Activated CD8-positive, alpha-beta memory T cell treated with anti-CD3 and anti-CD28 coated beads, Interleukin-2, amount 10 ng/mL, durations not matched to agents 7 days and 5 days (primary cell): ENCODE measurements around the gene IQGAP2. TPM values are rescaled to one million over a fixed set of nuclear protein-coding genes. Genes with fewer than 3 reads are reported as not detected.

Experiments used
- ATAC-seq: fragments of 150-1000 bp; cut with Tn5 transposase; one replicate; pipeline ENCODE4 v1.10.0; 2021; ENCODE audit warnings: moderate library complexity
- CTCF ChIA-PET: fragments of 350-600 bp; sonication (Branson Sonifier 250); formaldehyde crosslinking; loops from one replicate; lab custom pipeline; 2021; ENCODE audit warnings: antibody characterized with exemption; lab: Charles Lee
- DNase-seq: peaks from one replicate; pipeline ENCODE4 v3.0.0-alpha.2; 2020
- H3K27ac Mint-ChIP-seq: one replicate; pipeline ENCODE4 v1.8.0; 2021; ENCODE audit warnings: mild to moderate bottlenecking, mixed read lengths
- H3K27me3 Mint-ChIP-seq: one replicate; pipeline ENCODE4 v1.8.0; 2021; ENCODE audit warnings: mixed read lengths
- H3K36me3 Mint-ChIP-seq: one replicate; pipeline ENCODE4 v1.8.0; 2021; ENCODE audit warnings: mild to moderate bottlenecking, mixed read lengths
- H3K4me1 Mint-ChIP-seq: one replicate; pipeline ENCODE4 v1.8.0; 2021; ENCODE audit warnings: mixed read lengths
- H3K4me3 Mint-ChIP-seq: one replicate; pipeline ENCODE4 v1.8.0; 2021; ENCODE audit warnings: mild to moderate bottlenecking, moderate library complexity, mixed read lengths
- H3K9me3 Mint-ChIP-seq: one replicate; pipeline ENCODE4 v1.8.0; 2022; ENCODE audit warnings: low read depth, mixed read lengths
- total RNA-seq, 2 experiments: library from RNA; stranded (reverse); gene quantifications; one replicate each; pipeline ENCODE4 v1.2.3, GENCODE V29; 2021

Gene IQGAP2
- total RNA-seq, 2 experiments from 2014 or later, result 70.2 to 118 TPM

DNA sequence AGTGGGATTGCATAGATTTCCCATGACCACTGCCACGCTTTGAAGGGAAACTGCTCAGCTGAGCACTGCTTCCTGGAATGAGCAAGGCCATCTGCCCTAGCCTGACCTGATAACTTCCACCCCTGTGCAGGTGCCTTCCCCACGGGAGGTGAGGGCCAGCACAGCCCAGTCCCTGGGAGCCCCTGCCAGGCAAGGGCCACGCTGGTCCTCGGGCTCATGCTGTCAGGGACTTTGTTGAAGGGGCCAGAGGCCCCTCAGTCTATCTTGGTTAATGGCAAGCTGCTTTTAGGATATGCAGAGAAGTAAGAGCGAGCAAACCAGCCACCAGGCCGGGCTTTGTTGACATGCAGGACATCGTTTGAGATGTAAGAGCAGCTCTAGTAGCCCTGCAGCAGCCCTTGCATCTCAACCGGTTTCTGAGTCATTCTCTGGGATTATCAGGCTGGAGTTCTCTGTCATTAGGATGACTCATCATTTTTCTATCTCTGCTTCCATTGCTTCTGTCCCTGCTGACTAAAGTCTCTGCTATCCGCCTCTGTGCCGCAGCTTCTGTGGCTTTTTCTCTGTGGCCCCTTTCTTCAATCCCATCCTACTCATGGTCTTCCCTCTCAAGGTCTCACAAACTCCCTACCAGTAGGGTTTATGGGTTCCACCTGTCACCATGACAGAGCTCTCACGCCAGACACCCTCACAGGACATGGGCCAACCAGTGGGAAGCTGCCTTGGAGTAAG, 30.6 kb upstream of the IQGAP2 start:
- Mint-ChIP-seq H3K9me3 (peaks cover 4% of the 10 kb centered on the region), H3K27ac (peak overlapping the region; percentile 9), H3K27me3 (no peaks in the 10 kb centered on the region), H3K4me3 (no peak overlapping the region), H3K36me3 (peaks cover 6% of the 10 kb centered on the region), H3K4me1 (peaks cover 24% of the 10 kb centered on the region)
- ATAC-seq (no peak), DNase-seq (no peak)
- CTCF ChIA-PET, result interaction anchor here (0.5 kb wide), 1 partner anchor 30 kb away, joined by 3 read pairs; the partner anchor contains the start of gene IQGAP2

DNA sequence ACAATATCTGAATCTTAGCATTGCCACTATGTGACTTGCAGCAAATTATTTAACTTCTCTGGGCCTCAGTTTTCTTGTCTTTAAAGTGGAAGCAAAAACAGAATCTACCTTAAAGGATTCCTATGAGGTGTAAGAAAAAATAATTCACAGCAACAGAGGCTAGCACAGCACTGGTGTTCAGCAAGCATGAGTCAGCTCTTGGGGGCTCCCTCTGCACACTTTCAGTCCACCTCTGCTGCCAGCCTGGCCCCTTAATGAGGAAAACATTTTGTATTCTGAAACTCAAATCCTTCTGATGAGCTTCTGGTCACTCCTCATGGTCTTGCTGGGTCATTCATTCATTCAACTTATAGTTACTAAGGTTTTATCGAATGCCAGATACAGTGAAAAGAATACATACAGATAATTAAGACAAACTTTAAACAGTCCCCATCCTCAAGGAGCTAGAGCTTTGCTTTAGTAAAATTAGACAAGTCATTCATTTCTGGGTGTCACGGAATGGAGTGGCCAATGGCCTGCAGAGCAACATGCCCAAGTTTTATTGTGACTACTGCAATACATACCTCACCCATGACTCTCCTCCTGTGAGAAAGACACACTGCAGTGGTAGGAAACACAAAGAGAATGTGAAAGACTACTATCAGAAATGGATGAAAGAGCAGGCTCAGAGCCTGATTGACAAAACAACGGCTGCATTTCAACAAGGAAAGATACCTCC, 26.8 kb upstream of the IQGAP2 start:
- Mint-ChIP-seq H3K4me1 (peaks cover 34% of the 10 kb centered on the region), H3K27me3 (no peaks in the 10 kb centered on the region), H3K4me3 (no peak overlapping the region), H3K36me3 (peaks cover under 1% of the 10 kb centered on the region), H3K9me3 (no peaks in the 10 kb centered on the region), H3K27ac (no peak overlapping the region)
- CTCF ChIA-PET, result interaction anchor here (0.8 to 1.7 kb wide), 3 partner anchors 8 to 27 kb away, joined by 3 to 5 read pairs (median 3); partner anchors contain the start of gene IQGAP2
- DNase-seq (no peak), ATAC-seq (no peak)

DNA sequence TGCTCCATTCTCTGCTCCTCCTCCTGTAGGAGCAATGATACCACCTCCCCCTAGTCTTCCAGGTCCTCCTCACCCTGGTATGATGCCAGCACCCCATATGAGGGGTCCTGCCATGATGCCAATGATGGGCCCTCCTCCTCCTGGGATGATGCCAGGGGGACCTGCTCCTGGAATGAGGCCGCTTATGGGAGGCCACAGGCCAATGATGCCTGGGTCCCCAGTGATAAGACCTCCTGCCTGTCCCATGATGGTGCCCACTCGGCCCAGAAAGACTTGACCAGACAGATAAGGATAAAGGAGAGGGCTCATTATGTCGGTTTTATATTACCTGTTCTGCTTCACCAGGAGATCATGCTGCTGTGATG, 26.2 kb upstream of the IQGAP2 start:
- Mint-ChIP-seq H3K9me3 (no peaks in the 10 kb centered on the region), H3K4me3 (no peak overlapping the region), H3K36me3 (no peaks in the 10 kb centered on the region), H3K4me1 (peaks cover 31% of the 10 kb centered on the region), H3K27ac (no peak overlapping the region), H3K27me3 (no peaks in the 10 kb centered on the region)
- CTCF ChIA-PET, result interaction anchor here (0.8 to 1.1 kb wide), 2 partner anchors 8 to 11 kb away, joined by 3 read pairs; no protein-coding TSS in a partner anchor
- no peak for DNase-seq
- ATAC-seq, result no peak

DNA sequence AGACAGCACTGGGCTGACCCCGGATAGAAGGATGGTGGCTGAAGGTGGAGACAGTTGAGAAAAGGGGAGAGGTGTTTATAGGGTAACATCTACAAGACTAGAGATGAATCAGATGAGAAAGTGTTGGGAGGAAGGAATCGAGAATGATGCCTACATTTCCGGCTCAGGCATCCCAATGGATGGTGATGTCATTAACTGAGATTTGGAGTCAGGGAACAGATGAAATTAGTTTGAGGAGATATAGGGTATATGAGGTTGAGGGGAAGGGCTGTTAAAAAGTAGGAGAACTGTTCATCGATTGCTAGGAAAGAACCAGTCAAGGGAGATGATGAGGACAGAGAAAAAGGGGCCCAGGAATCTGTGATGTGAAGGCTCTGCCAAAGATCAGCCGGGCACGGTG, 24.7 kb upstream of the IQGAP2 start:
- CTCF ChIA-PET, result interaction anchor here (0.7 kb wide), 1 partner anchor 47 kb away, joined by 3 read pairs; no protein-coding TSS in a partner anchor
- Mint-ChIP-seq H3K9me3 (no peaks in the 10 kb centered on the region), H3K4me1 (peaks cover 28% of the 10 kb centered on the region), H3K27me3 (no peaks in the 10 kb centered on the region), H3K27ac (peak overlapping the region; percentile 50), H3K4me3 (no peak overlapping the region), H3K36me3 (no peaks in the 10 kb centered on the region)
- DNase-seq (no peak), ATAC-seq (no peak)

DNA sequence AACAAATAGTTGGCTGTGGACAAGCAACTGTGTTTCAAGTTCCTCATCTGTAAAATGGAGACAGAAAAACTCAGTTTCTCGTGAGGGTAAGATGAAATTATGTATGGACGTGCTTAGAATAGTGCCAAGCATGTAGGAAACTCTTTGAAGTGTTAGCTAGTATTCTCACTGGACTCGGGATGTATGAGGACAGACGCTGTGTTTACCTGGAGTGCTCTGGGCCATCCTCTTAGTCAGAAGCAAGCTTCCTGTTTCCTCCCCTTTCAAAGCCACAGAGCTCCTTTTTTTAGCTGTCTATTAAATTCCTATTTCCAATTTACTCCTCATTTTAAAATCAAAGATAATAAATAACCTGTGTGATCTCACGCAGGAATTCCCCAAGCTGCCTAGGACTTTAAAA, 23.8 kb upstream of the IQGAP2 start:
- ATAC-seq (peak; percentile 69), DNase-seq (no peak)
- Mint-ChIP-seq H3K9me3 (no peaks in the 10 kb centered on the region), H3K4me1 (peaks cover 36% of the 10 kb centered on the region), H3K27ac (peak overlapping the region; percentile 58), H3K4me3 (no peak overlapping the region), H3K36me3 (no peaks in the 10 kb centered on the region), H3K27me3 (no peaks in the 10 kb centered on the region)
- CTCF ChIA-PET, result interaction anchor here (0.9 to 1.3 kb wide), 4 partner anchors 9 to 35 kb away, joined by 3 to 5 read pairs (median 3); no protein-coding TSS in a partner anchor

DNA sequence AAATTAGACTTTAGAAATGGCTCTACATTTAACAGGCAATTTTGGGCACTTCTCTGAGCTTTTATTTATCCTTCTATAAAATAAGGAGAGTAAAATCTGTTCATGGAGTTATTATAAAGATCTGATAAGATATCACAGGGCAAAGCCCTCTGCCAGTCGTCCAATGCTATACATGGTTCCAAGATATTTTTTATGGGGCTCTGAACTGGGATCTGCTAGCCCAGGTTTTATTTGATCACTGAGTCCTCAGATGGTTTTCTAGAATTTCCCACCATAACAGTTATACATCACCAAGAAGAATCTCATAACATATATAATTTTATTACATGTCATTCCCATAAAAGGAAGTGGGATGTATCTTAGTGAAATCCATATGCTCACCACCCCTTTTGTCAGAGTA, 23.2 kb upstream of the IQGAP2 start:
- H3K27ac Mint-ChIP-seq, result no peak overlapping the region
- no peaks in the 10 kb centered on the region for H3K9me3 Mint-ChIP-seq
- CTCF ChIA-PET, result interaction anchor here (0.9 to 1.3 kb wide), 4 partner anchors 9 to 36 kb away, joined by 3 to 5 read pairs (median 3); no protein-coding TSS in a partner anchor
- no peaks in the 10 kb centered on the region for H3K27me3 Mint-ChIP-seq
- H3K4me1 Mint-ChIP-seq, result peaks cover 41% of the 10 kb centered on the region
- H3K36me3 Mint-ChIP-seq, result no peaks in the 10 kb centered on the region
- no peak for DNase-seq
- H3K4me3 Mint-ChIP-seq, result no peak overlapping the region
- no peak for ATAC-seq

DNA sequence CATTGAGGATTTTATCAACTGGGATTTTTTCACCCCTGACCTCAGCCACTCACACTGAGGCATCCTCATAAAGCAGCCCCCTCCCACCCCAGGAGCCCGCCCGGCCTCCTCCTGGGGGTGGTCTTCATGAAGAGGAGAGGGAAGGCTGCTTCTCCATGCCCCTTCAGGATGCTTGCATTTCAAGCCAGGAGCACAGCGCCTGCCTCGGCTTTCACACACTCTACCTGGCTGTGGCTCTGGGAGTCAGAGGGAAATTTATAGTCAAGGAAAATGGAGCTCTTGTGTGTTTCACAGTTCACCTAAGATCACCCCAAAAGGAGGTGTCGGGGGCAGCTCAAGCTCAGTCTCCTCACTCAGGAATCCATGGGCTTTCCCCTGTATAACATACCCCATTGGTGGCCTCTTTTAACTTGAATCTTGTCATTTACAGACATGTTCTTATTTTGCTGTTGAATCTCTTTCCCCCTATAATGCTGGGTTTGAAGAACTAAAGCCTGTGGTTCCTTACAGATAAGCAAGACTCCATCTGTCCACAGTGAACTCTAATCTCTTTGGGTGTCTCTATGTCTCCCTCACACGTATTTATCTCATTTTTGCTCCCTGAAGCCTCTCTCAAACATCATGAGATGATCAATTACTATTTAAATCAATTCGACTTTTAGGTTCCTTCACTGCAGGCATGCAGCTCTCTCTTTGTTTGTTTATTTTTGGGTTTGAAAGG, 22.6 kb upstream of the IQGAP2 start:
- Mint-ChIP-seq H3K36me3 (no peaks in the 10 kb centered on the region), H3K27ac (no peak overlapping the region), H3K4me1 (peaks cover 46% of the 10 kb centered on the region), H3K4me3 (no peak overlapping the region), H3K27me3 (no peaks in the 10 kb centered on the region), H3K9me3 (no peaks in the 10 kb centered on the region)
- no peak for ATAC-seq
- CTCF ChIA-PET, result interaction anchor here (1.1 to 1.5 kb wide), 3 partner anchors 8 to 15 kb away, joined by 3 to 4 read pairs (median 3); no protein-coding TSS in a partner anchor
- no peak for DNase-seq

DNA sequence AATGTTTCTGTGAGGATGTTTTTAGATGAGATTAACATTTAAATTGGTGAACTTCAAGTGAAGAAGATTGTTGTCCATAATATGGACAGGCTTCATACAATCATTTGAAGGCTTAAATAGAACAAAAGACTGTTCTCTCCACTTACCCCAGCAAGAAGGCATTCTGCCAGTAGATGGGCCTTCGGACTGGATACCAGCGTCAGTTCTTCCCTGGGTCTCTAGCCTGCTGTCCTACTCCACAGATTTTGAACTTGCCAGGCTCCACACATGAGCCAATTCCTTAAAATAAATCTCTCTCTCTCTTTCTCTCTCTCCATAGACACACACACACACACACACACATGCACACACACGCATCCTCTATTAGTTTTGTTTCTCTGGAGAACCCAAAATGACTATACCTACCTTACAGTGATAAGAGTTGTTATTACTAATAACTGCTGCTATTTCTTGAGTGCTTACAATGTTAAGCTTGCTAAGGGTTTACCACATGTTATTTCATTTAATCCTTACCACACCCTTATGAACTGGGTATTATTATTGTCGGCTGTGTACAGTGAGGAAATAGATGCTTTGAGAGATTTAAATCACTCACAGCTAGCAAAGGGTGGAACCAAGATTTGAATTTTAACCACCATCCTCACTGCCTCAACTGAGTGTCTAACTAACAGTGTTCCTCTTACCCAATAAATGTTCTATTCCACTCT, 19.8 kb upstream of the IQGAP2 start:
- Mint-ChIP-seq H3K27ac (peak overlapping the region; percentile 7), H3K27me3 (no peaks in the 10 kb centered on the region), H3K36me3 (no peaks in the 10 kb centered on the region), H3K4me1 (peaks cover 45% of the 10 kb centered on the region), H3K4me3 (no peak overlapping the region), H3K9me3 (no peaks in the 10 kb centered on the region)
- no peak for DNase-seq
- CTCF ChIA-PET, result interaction anchor here (0.6 to 2.2 kb wide), 6 partner anchors 10 to 119 kb away, joined by 3 to 10 read pairs (median 4); partner anchors contain the start of gene IQGAP2
- ATAC-seq, result no peak

DNA sequence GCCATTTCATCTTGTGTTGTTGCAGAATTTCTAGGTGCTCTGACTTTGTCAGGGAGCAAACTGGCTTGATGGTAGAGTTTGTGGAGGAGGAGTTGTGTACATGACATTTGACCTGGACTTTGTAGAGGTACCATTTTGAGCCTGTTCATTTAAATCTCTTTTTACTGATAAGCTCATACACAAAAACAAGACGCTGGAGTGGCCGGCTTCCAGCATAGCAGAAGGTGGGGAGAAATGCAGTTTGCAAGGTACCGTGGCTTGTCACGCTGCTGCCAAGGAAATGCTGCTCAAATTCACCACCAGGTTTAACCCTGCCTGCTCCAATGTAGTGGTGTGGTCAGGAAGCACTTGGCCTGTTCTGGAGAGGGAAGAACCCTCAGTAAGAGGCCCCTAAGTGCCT, 18.9 kb upstream of the IQGAP2 start:
- CTCF ChIA-PET, result interaction anchor here (0.7 to 2.2 kb wide), 6 partner anchors 8 to 52 kb away, joined by 3 to 10 read pairs (median 4); partner anchors contain the start of gene IQGAP2
- H3K27me3 Mint-ChIP-seq, result no peaks in the 10 kb centered on the region
- H3K9me3 Mint-ChIP-seq, result no peaks in the 10 kb centered on the region
- H3K27ac Mint-ChIP-seq, result no peak overlapping the region
- H3K4me3 Mint-ChIP-seq, result no peak overlapping the region
- no peak for DNase-seq
- H3K36me3 Mint-ChIP-seq, result no peaks in the 10 kb centered on the region
- ATAC-seq, result no peak
- peaks cover 44% of the 10 kb centered on the region for H3K4me1 Mint-ChIP-seq

DNA sequence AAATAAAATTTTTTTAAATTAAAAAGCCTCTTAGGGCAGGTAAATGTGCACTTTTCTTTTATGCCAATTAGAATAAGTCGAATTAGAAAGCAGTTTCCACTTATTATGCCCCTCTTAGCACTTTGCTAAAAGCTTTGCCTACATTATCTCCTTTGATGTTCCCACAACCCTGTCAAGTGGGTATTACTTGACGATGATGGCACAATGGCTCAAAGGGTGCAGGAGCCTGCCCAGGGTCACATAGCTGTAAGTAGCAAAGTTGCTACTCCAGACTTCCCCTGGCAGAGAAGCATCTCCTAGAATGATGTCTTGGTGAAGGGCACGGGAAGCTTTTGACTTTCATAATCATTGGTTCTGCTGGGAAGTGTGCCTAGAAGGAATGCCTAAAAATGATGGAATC, 18.4 kb upstream of the IQGAP2 start:
- no peaks in the 10 kb centered on the region for H3K27me3 Mint-ChIP-seq
- ATAC-seq (no peak), DNase-seq (no peak)
- H3K4me3 Mint-ChIP-seq, result no peak overlapping the region
- H3K4me1 Mint-ChIP-seq, result peaks cover 42% of the 10 kb centered on the region
- CTCF ChIA-PET, result interaction anchor here (1.1 to 2.2 kb wide), 4 partner anchors 8 to 18 kb away, joined by 3 to 10 read pairs (median 4); partner anchors contain the start of gene IQGAP2
- H3K9me3 Mint-ChIP-seq, result no peaks in the 10 kb centered on the region
- H3K36me3 Mint-ChIP-seq, result no peaks in the 10 kb centered on the region
- H3K27ac Mint-ChIP-seq, result no peak overlapping the region

DNA sequence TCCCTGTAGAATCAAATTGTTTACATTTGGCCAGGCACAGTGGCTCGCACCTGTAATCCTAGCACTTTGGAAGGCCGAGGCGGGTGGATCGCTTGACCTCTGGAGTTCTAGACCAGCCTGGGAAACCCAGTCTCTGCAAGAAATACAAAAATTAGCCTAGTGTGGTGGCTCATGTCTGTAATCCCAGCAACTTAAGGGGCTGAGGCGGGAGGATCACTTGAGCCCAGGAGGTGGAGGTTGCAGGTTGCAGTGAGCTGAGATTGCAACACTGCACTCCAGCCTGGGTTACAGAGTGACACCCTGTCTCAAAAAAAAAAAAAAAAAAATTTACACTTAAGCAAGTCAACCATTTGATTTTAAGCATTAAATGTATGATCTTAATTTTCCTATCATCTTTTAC, 17.5 kb upstream of the IQGAP2 start:
- ATAC-seq (no peak), DNase-seq (no peak)
- peaks cover under 1% of the 10 kb centered on the region for H3K36me3 Mint-ChIP-seq
- no peak overlapping the region for H3K4me3 Mint-ChIP-seq
- H3K27ac Mint-ChIP-seq, result no peak overlapping the region
- CTCF ChIA-PET, result interaction anchor here (6.3 kb wide), 1 partner anchor 18 kb away, joined by 32 read pairs; the partner anchor contains the start of gene IQGAP2
- H3K4me1 Mint-ChIP-seq, result peaks cover 44% of the 10 kb centered on the region
- no peaks in the 10 kb centered on the region for H3K27me3 Mint-ChIP-seq
- H3K9me3 Mint-ChIP-seq, result no peaks in the 10 kb centered on the region

DNA sequence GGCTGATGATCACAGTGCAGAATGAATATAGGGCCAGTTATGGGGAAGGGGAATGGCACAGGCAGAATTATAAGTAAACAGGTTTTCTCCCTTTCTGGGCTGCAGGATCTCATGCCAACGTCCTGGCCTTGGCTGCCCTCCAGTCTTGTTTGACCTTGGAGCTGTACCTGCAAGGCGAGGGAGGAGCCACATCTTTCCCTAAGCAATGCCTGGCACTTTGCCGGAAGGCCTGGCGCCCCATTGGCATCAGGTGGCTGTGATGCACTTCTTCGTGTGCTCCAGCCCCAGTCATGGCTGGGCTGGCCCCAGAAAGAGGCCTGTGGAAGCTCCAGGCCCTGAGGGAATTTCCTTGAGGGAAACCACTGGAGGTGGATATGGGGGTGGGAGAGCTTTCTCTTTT, 16.7 kb upstream of the IQGAP2 start:
- Mint-ChIP-seq H3K4me1 (peaks cover 47% of the 10 kb centered on the region), H3K4me3 (no peak overlapping the region), H3K9me3 (no peaks in the 10 kb centered on the region), H3K36me3 (peaks cover 3% of the 10 kb centered on the region), H3K27me3 (no peaks in the 10 kb centered on the region), H3K27ac (no peak overlapping the region)
- CTCF ChIA-PET, result interaction anchor here (1.1 to 6.3 kb wide), 2 partner anchors 14 to 17 kb away, joined by 3 to 32 read pairs; partner anchors contain the start of gene IQGAP2
- ATAC-seq (no peak), DNase-seq (no peak)
